Vagina (tissue), 2 donors: ENCODE results near the gene DCTN2. TPM values are rescaled to one million over a fixed set of nuclear protein-coding genes. Genes with fewer than 3 reads are reported as not detected.

Source experiments
- DNase-seq, 2 donors: peaks; one replicate each; pipeline ENCODE4 v3.0.0-alpha.2; 2017; ENCODE audit errors: extremely low spot score in 2 of 2
- H3K27ac ChIP-seq: fragments of 200-600 bp; sonication (generic); one replicate; pipeline ENCODE4 v1.5.1; 2019
- H3K27me3 ChIP-seq: fragments of 200-600 bp; sonication (generic); one replicate; pipeline ENCODE4 v1.5.1; 2019
- H3K36me3 ChIP-seq, 2 donors: fragments of 200-600 bp; sonication (generic); one replicate each; pipeline ENCODE4 v1.5.1; 2017 to 2019
- H3K4me1 ChIP-seq: fragments of 200-600 bp; sonication (generic); one replicate; pipeline ENCODE4 v1.5.1; 2019
- H3K4me3 ChIP-seq, 2 donors: fragments of 200-600 bp; sonication (generic); 1 replicate in 1 of 2; 2 replicates in 1 of 2; pipeline ENCODE4 v1.5.1; 2016 to 2019
- H3K9me3 ChIP-seq: fragments of 200-600 bp; sonication (generic); one replicate; pipeline ENCODE4 v1.5.1; 2019
- POLR2A ChIP-seq, 2 donors: fragments of 450-650 bp; IDR thresholded peaks; one replicate each; pipeline ENCODE4 v1.6.1; 2017; ENCODE audit warnings: antibody characterized with exemption in 2 of 2, mild to moderate bottlenecking in 2 of 2, moderate library complexity in 2 of 2
- POLR2AphosphoS5 ChIP-seq, 2 donors: sonication (generic); formaldehyde crosslinking; IDR thresholded peaks; one replicate each; pipeline ENCODE4 v1.9.0; 2017; ENCODE audit warnings: antibody characterized with exemption in 2 of 2, mild to moderate bottlenecking in 2 of 2, low read depth in 1 of 2; ENCODE audit not compliant: insufficient read depth in 1 of 2
- intact Hi-C: fragments of 100-400 bp; cut with DNase I; formaldehyde crosslinking; loops from one replicate; pipeline ENCODE4 v1.15.1; 2023
- total RNA-seq: library from RNA; depleted of rRNA; stranded (reverse); fragments of >200 nt; gene quantifications from one replicate; pipeline ENCODE4 v1.2.3, GENCODE V29; 2016
- TF ChIP-seq, protein P1 (sequence below), 3 experiments: fragments of 450-650 bp in 2 of 3; fragments of 200-600 bp in 1 of 3; sonication (generic) in 1 of 3; IDR thresholded peaks; one replicate each; pipeline ENCODE4 v1.5.1; 2017 to 2019; ENCODE audit warnings: antibody characterized with exemption in 3 of 3, mild to moderate bottlenecking in 2 of 3, moderate library complexity in 2 of 3

Gene DCTN2
- total RNA-seq, 1 donor from 2014 or later: 131 TPM

DNA sequence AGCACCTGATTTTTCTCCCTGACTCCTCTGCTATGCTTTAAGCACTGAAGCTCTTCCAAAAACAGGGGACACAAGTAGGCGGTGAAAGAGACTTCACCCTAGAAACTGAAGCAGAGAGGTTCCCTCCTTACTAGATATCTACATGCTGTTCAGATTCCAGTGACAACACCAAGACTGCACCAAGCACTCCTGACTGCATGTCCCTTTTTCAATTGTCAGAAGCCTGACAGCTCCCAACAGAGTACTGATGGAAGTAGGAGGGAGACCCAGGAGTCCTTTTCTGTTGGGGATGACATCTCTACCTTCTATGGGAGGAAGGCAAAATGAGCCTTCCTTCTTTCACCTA is 10.4 kb downstream of the DCTN2 start:
- Histone ChIP-seq H3K36me3 (peaks cover 0 to 64% of the 10 kb centered on the region in 2 donors), H3K27me3 (no peaks in the 10 kb centered on the region), H3K9me3 (no peaks in the 10 kb centered on the region), H3K4me1 (no peaks in the 10 kb centered on the region), H3K27ac (no peak overlapping the region), H3K4me3 (no peak overlapping the region)
- TF ChIP-seq POLR2AphosphoS5 (IDR thresholded peaks at IDR 0.05; ENCODE audit: insufficient read depth in 1 of 2, low read depth in 1 of 2): no peak
- TF ChIP-seq, protein P1, sequence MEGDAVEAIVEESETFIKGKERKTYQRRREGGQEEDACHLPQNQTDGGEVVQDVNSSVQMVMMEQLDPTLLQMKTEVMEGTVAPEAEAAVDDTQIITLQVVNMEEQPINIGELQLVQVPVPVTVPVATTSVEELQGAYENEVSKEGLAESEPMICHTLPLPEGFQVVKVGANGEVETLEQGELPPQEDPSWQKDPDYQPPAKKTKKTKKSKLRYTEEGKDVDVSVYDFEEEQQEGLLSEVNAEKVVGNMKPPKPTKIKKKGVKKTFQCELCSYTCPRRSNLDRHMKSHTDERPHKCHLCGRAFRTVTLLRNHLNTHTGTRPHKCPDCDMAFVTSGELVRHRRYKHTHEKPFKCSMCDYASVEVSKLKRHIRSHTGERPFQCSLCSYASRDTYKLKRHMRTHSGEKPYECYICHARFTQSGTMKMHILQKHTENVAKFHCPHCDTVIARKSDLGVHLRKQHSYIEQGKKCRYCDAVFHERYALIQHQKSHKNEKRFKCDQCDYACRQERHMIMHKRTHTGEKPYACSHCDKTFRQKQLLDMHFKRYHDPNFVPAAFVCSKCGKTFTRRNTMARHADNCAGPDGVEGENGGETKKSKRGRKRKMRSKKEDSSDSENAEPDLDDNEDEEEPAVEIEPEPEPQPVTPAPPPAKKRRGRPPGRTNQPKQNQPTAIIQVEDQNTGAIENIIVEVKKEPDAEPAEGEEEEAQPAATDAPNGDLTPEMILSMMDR (IDR thresholded peaks at IDR 0.05): no peak
- TF ChIP-seq POLR2A (IDR thresholded peaks at IDR 0.05): no peak
- intact Hi-C loops: no loop called here
- DNase-seq: no peak

DNA sequence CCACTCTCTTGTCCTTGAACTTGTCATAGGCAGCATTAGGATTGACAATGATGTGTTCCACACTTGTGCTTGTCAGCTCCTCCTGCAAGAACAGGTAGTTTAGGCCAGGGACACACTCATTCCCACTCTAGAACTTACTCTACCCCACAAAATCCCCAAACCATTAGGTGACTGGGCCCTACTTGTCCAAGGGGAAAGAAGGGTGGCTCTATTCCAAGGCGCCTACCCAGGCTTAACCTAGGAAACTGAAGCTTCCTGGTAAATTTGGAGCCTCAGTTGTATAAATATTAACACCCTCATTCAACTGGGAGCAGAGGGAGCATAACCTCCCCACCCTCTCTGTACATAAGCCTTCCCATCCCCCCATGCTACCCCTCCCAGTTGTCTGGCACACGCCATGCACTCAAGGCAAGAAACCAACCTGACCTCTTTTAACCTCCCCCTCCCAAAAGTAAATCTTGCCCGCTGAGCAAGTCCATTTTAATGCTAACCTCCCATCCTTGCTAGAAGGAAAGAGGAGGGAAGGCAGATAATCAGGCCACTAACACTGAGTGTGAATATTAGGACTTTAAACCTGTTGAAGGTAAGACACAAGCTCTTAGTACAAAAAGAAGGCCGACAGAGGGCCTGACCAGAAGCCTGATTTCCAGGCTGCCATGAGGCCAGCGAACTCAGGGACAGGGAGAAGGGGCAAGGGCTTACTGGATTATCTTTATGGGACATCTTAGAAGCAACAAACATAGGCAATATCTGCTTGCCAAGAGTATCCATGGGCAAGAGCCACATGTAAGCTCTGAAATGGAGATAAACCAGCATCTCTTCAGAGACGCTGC is 11.0 kb downstream of the DCTN2 start:
- H3K9me3 ChIP-seq: no peaks in the 10 kb centered on the region
- no peak for TF ChIP-seq POLR2A (IDR thresholded peaks at IDR 0.05)
- TF ChIP-seq, protein P1 (IDR thresholded peaks at IDR 0.05): no peak
- no peak for TF ChIP-seq POLR2AphosphoS5 (IDR thresholded peaks at IDR 0.05; ENCODE audit: insufficient read depth in 1 of 2, low read depth in 1 of 2)
- H3K4me1 ChIP-seq: no peaks in the 10 kb centered on the region
- no peak overlapping the region for H3K27ac ChIP-seq
- no peak for DNase-seq
- no peaks in the 10 kb centered on the region for H3K27me3 ChIP-seq
- no peak overlapping the region for H3K4me3 ChIP-seq
- intact Hi-C loops: no loop called here
- peaks cover 3 to 65% of the 10 kb centered on the region in 2 donors for H3K36me3 ChIP-seq

DNA sequence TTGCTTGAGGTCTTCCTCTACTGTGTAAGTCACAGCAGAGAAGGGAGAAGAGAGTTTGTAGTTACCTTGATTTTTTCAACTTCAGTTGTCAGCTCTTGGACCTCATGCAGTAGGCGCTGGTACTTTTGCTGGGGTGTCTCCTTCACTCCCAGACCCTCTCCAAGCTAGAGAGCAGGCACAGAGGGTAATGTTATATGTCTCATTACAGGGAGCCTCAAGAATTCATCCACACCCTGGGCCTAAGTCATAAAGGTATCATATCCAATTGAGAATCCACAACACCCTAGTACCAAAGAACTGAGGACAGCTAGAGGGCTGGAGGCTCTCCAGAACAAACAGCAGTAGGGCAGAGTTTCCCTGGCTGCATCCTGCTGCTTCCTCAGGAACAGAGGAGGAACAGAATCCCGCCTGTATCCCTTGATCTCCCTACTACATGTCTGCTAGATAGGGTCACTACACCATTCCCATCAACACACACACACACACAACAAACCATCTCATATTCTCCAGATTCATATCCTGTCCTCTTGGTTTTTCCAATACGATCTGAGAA is 11.9 kb downstream of the DCTN2 start:
- Histone ChIP-seq H3K4me1 (no peaks in the 10 kb centered on the region), H3K36me3 (peaks cover 3 to 72% of the 10 kb centered on the region in 2 donors), H3K9me3 (no peaks in the 10 kb centered on the region), H3K27me3 (no peaks in the 10 kb centered on the region), H3K27ac (no peak overlapping the region), H3K4me3 (no peak overlapping the region)
- TF ChIP-seq, protein P1 (IDR thresholded peaks at IDR 0.05): no peak
- TF ChIP-seq POLR2A (IDR thresholded peaks at IDR 0.05) (no peak), POLR2AphosphoS5 (IDR thresholded peaks at IDR 0.05; ENCODE audit: insufficient read depth in 1 of 2, low read depth in 1 of 2) (no peak)
- intact Hi-C loops: no loop called here
- no peak for DNase-seq

DNA sequence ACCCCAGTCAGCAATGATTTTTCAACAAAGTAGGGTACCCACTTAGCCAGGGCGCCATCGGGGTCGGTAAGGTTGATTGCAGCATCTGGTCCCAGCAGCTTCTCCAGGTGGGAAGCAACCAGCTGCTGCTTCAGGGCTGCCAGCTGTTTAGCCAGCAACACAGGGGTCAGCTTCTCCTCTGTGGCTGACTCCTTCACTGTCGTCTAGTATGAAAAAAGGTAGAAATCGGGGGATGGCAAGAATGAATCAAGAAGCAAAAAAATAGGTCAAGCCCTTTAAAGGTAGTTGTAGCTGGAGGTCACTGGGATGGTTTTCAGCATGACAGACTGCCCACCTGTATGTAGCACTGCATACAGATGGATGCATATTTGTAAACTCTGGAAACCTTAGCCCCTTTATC is 12.7 kb downstream of the DCTN2 start:
- Histone ChIP-seq H3K4me3 (no peak overlapping the region), H3K27ac (no peak overlapping the region), H3K36me3 (peaks cover 3 to 79% of the 10 kb centered on the region in 2 donors), H3K27me3 (no peaks in the 10 kb centered on the region), H3K9me3 (no peaks in the 10 kb centered on the region), H3K4me1 (peaks cover 7% of the 10 kb centered on the region)
- intact Hi-C loops: no loop called here
- DNase-seq: no peak
- no peak for TF ChIP-seq POLR2AphosphoS5 (IDR thresholded peaks at IDR 0.05; ENCODE audit: insufficient read depth in 1 of 2, low read depth in 1 of 2)
- no peak for TF ChIP-seq POLR2A (IDR thresholded peaks at IDR 0.05)
- TF ChIP-seq, protein P1 (IDR thresholded peaks at IDR 0.05): no peak

- Histone ChIP-seq H3K9me3 (no peaks in the 10 kb centered on the region), H3K4me3 (no peak overlapping the region), H3K4me1 (peaks cover 8% of the 10 kb centered on the region), H3K27ac (no peak overlapping the region), H3K27me3 (no peaks in the 10 kb centered on the region), H3K36me3 (peaks cover 3 to 79% of the 10 kb centered on the region in 2 donors)
- intact Hi-C loops: no loop called here
- DNase-seq: no peak
- no peak for TF ChIP-seq POLR2AphosphoS5 (IDR thresholded peaks at IDR 0.05; ENCODE audit: insufficient read depth in 1 of 2, low read depth in 1 of 2)
- TF ChIP-seq, protein P1 (IDR thresholded peaks at IDR 0.05): no peak
- no peak for TF ChIP-seq POLR2A (IDR thresholded peaks at IDR 0.05)
These were observed 13.9 kb downstream of the DCTN2 start for GRCh38 chr12:57533108-57533507.
